Kidney capillary endothelial cell (primary cell): Measurements from ENCODE around the gene SPSB3.
"Not testable (repeated sequence)": the region's sequence is repeated elsewhere in the genome, so short reads cannot be mapped to it uniquely, and the experiment has no call there.

Experiments
- DNase-seq: peaks from one replicate; pipeline ENCODE4 v3.0.0-alpha.2; 2018; ENCODE audit warnings: low spot score

The SPSB3 gene

GRCh38 chr16:1741553-1742165 is 40.7 kb downstream of the SPSB3 start:
- no peak for DNase-seq

GRCh38 chr16:1740781-1741490 is 41.4 kb downstream of the SPSB3 start:
- DNase-seq = no peak

DNA sequence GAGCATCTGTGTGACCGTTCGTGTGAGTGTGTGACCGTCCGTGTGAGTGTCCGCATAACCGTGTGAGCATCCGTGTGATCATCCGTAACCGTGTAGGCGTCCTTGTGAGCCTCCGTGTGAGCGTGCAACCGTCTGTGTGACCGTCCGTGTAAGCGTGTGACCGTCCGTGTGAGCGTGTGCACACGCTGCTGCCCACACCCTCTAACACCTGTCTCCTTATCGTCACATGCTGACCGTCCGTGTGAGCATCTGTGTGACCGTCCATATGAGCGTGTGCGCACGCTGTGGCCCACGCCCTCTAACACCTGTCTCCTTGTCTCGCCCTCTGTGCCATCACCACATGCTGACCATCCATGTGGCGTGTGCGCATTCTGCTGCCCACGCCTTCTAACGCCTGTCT is 42.1 kb downstream of the SPSB3 start:
- no peak for DNase-seq

- DNase-seq = no peak
Observed at GRCh38 chr16:1734816-1735215, 47.6 kb downstream of the SPSB3 start.

DNA sequence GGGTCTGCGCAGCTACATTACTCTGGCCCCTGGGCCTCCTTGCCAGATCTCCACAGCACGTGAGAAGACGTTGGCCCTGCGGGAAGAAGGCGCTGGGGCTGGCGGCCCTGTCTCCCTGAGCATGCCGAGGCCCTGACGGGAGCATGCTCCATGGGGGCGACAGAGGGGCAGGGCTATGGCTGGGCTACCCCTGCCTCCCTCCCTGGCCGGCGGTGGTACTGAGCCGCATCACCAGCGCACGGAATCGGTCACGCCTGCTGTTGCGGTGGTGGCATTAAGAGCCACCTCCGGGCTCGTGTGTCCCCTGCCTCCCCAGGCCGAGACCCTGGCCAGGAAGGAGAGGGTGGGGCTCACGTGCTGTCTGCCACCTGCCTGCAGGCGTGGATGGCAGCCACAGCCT is 48.2 kb downstream of the SPSB3 start:
- no peak for DNase-seq

DNA sequence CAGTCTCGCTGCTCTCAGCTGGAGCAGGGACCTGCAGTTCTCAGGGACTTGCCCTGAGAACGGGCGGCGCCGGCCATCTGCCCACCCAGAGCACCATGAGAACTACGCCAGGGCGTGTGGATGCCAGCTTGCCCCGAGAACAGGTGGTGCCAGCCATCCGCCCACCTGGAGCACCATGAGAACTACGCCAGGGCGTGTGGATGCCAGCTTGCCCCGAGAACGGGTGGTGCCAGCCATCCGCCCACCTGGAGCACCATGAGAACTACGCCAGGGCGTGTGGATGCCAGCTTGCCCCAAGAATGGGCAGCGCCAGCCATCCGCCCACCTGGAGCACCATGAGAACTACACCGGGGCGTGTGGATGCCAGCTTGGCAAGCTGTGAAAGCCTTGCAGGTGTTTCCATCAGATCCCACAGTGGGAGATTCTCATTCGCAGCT is 49.8 kb downstream of the SPSB3 start:
- DNase-seq = not testable (repeated sequence)

- no peak for DNase-seq
Observed at GRCh38 chr16:1732071-1732470, 50.3 kb downstream of the SPSB3 start.

GRCh38 chr16:1731603-1732002 is 50.8 kb downstream of the SPSB3 start:
- no peak for DNase-seq

DNA sequence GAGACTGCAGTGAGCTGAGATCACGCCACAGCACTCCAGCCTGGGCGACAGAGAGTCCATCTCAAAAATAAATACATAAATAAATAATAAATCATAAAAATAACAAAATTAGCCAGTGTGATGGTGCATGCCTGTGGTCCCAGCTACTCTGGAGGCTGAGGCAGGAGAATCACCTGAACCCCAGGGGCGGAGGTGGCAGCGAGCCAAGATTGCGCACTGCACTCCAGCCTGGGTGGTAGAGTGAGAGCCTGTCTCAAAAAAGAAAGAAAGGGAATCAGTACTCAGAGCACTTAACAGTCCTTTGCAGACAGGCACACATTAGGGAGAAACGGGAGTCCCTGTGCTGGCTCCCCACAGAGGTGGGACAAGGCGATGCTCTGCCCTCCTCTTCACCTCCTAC is 51.3 kb downstream of the SPSB3 start:
- no peak for DNase-seq

DNA sequence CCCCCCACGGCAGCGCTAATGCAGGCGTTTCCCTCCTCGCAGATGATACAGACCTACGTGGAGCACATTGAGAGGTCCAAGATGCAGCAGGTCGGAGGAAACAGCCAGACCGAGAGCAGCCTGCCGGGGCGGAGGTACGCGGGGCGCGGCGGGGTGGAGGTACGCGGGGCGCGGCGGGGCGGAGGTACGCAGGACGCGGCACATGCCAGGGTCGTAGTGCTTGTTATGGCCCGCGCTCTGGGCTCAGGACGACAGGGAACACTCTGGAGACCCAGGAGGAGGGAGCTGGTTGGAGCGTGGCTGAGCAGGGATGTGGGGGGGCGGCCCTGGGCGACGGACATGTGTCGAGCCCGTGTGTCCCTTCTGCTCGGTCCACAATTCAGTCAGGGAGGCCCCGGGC is 52.9 kb downstream of the SPSB3 start:
- DNase-seq = no peak

DNA sequence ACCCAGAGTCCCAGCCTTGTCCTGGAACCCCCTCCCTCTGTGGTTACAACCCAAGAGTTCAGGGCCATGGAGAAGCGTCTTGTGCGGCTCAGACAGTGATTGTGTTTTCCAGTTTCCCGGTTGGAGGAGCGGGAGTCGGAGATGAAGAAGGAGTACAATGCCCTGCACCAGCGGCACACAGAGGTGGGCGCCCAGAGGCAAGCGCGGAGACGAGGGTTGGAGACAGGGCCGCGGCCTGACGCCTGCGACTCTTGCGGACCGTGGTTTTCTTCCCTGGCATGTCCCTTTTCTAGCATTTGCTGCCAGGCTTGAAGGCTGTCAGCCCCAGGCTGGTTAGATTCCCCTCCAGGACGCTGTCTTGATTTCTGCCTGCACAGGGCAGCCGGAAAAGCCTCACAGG is 53.3 kb downstream of the SPSB3 start:
- DNase-seq = no peak

GRCh38 chr16:1727651-1728624 is 54.4 kb downstream of the SPSB3 start:
- DNase-seq = no peak
